Stimulated activated CD4-positive, alpha-beta T cell treated with anti-CD3 and anti-CD28 coated beads, Interleukin-15, amount 100 ng/mL, for 1 hour (primary cell): ENCODE measurements around the gene DUSP15.
"Not testable (repeated sequence)": the region's sequence is repeated elsewhere in the genome, so short reads cannot be mapped to it uniquely, and the experiment has no call there.

Experiments
- DNase-seq, 2 donors: peaks; one replicate each; pipeline ENCODE4 v3.0.0-alpha.2; 2020; ENCODE audit warnings: low read depth in 1 of 2, low spot score in 1 of 2

The DUSP15 gene

GRCh38 chr20:31840906-31841816, 29.2 kb downstream of the DUSP15 start:
- DNase-seq, result no peak

- no peak for DNase-seq
Measured at GRCh38 chr20:31839782-31840487, 30.4 kb downstream of the DUSP15 start.

GRCh38 chr20:31838646-31839292, 31.6 kb downstream of the DUSP15 start:
- no peak for DNase-seq

GRCh38 chr20:31837896-31838397, 32.4 kb downstream of the DUSP15 start:
- no peak for DNase-seq

- DNase-seq, result no peak
Measured at GRCh38 chr20:31836853-31837608, 33.3 kb downstream of the DUSP15 start.

- no peak for DNase-seq
Measured at GRCh38 chr20:31835977-31836852, 34.1 kb downstream of the DUSP15 start.

GRCh38 chr20:31835554-31835953, 34.8 kb downstream of the DUSP15 start:
- DNase-seq, result no peak

- DNase-seq, result no peak
Measured at GRCh38 chr20:31833931-31834521, 36.3 kb downstream of the DUSP15 start.

- peak in 1 of 2 donors; percentile 52 for DNase-seq
Measured at GRCh38 chr20:31833130-31833930, 37.0 kb downstream of the DUSP15 start.

- DNase-seq, result no peak
Measured at GRCh38 chr20:31831771-31832306, 38.5 kb downstream of the DUSP15 start.

- no peak for DNase-seq
Measured at GRCh38 chr20:31831211-31831610, 39.1 kb downstream of the DUSP15 start.

GRCh38 chr20:31830406-31830981, 39.8 kb downstream of the DUSP15 start:
- no peak for DNase-seq

- DNase-seq, result no peak
Measured at GRCh38 chr20:31829731-31830130, 40.6 kb downstream of the DUSP15 start.

GRCh38 chr20:31828016-31828415, 42.3 kb downstream of the DUSP15 start:
- not testable (repeated sequence) for DNase-seq

- no peak for DNase-seq
Measured at GRCh38 chr20:31827059-31827458, 43.3 kb downstream of the DUSP15 start.

GRCh38 chr20:31826074-31826473, 44.3 kb downstream of the DUSP15 start:
- DNase-seq, result no peak

GRCh38 chr20:31824554-31825313, 45.6 kb downstream of the DUSP15 start:
- DNase-seq, result no peak
